Activated T-helper 1 cell treated with anti-CD3 and anti-CD28 coated beads, Interleukin-12 subunit alpha, Interleukin-12 subunit beta, Interleukin-2, Interleukin-4 antibody, amounts not matched to agents 30 ng/mL and 10 ng/mL and 1 ng/mL, durations not matched to agents 14 hours and 24 hours and 36 hours (primary cell): ENCODE results near the gene SCFD2. TPM values are rescaled to one million over a fixed set of nuclear protein-coding genes. Genes with fewer than 3 reads are reported as not detected.
"Not testable (repeated sequence)": the region's sequence is repeated elsewhere in the genome, so short reads cannot be mapped to it uniquely, and the experiment has no call there.

ENCODE experiments used
- DNase-seq: peaks from one replicate; pipeline ENCODE4 v3.0.0; 2021; ENCODE audit warnings: low spot score
- H3K27ac Mint-ChIP-seq: one replicate; pipeline ENCODE4 v1.8.0; 2021; ENCODE audit warnings: mild to moderate bottlenecking, mixed read lengths
- H3K27me3 Mint-ChIP-seq: one replicate; pipeline ENCODE4 v1.8.0; 2022; ENCODE audit warnings: mild to moderate bottlenecking, moderate library complexity, mixed read lengths; ENCODE audit not compliant: insufficient read depth
- H3K36me3 Mint-ChIP-seq: one replicate; pipeline ENCODE4 v1.8.0; 2021; ENCODE audit warnings: low read depth, mixed read lengths
- H3K4me1 Mint-ChIP-seq: one replicate; pipeline ENCODE4 v1.8.0; 2021; ENCODE audit warnings: low read depth, mixed read lengths
- H3K4me3 Mint-ChIP-seq: one replicate; pipeline ENCODE4 v1.8.0; 2021; ENCODE audit warnings: mild to moderate bottlenecking, moderate library complexity, mixed read lengths
- H3K9me3 Mint-ChIP-seq: one replicate; pipeline ENCODE4 v1.8.0; 2021; ENCODE audit warnings: mixed read lengths
- intact Hi-C: fragments of 100-400 bp; cut with micrococcal nuclease; formaldehyde crosslinking; loops from one replicate; pipeline ENCODE4 v1.15.1; 2024
- total RNA-seq: library from RNA; stranded (reverse); gene quantifications from 2 replicates; pipeline ENCODE4 v1.2.3, GENCODE V29; 2022

SCFD2 gene
- total RNA-seq, 1 donor from 2014 or later: 40.5 TPM

DNA sequence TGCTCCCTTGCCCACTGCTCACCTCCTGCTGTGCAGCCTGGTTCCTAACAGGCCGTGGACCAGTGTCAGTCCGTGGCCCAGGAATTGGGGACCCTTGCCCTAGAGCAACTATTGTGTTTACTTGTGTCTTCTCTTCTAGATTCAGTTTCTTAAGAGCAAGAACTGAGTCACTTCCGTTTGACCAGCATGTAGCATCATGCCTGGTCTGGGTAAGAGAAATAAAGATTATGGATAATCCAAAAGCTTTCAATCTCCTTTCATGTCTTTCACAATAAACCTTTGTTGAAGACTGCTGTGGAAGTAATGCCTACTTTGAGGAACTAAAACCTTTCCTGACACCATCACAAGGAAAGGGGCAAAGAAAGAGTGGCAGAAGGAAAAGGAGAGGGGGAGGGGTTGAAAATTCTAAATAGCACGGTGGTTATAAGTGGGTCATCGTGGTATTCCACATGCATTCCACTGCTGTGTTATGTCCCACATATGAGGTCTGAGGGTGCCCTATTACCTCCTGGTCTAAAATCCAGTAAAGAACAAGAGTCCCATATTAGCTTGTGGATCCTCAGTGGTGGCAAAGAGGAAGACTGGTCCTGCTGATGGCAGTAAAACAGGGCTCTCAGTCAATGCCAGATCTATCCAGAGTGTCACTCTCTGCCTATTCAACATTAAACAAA, 370.4 kb downstream of the SCFD2 start:
- H3K27ac Mint-ChIP-seq: no peak overlapping the region
- no peaks in the 10 kb centered on the region for H3K4me1 Mint-ChIP-seq
- no peaks in the 10 kb centered on the region for H3K27me3 Mint-ChIP-seq
- intact Hi-C loops: no loop called here
- H3K36me3 Mint-ChIP-seq: no peaks in the 10 kb centered on the region
- no peak for DNase-seq
- H3K9me3 Mint-ChIP-seq: no peaks in the 10 kb centered on the region
- H3K4me3 Mint-ChIP-seq: no peak overlapping the region

- no peaks in the 10 kb centered on the region for H3K36me3 Mint-ChIP-seq
- H3K27ac Mint-ChIP-seq: no peak overlapping the region
- no peak for DNase-seq
- no peak overlapping the region for H3K4me3 Mint-ChIP-seq
- H3K27me3 Mint-ChIP-seq: no peaks in the 10 kb centered on the region
- intact Hi-C loops: no loop called here
- H3K9me3 Mint-ChIP-seq: no peaks in the 10 kb centered on the region
- no peaks in the 10 kb centered on the region for H3K4me1 Mint-ChIP-seq
Observed at GRCh38 chr4:52994567-52994966, 371.3 kb downstream of the SCFD2 start.

GRCh38 chr4:52993771-52994170, 372.1 kb downstream of the SCFD2 start:
- no peaks in the 10 kb centered on the region for H3K27me3 Mint-ChIP-seq
- no peak overlapping the region for H3K27ac Mint-ChIP-seq
- no peak overlapping the region for H3K4me3 Mint-ChIP-seq
- no peaks in the 10 kb centered on the region for H3K9me3 Mint-ChIP-seq
- no peak for DNase-seq
- intact Hi-C loops: no loop called here
- no peaks in the 10 kb centered on the region for H3K36me3 Mint-ChIP-seq
- H3K4me1 Mint-ChIP-seq: no peaks in the 10 kb centered on the region

- H3K27ac Mint-ChIP-seq, H3K27me3 Mint-ChIP-seq, H3K9me3 Mint-ChIP-seq, H3K4me1 Mint-ChIP-seq, DNase-seq, intact Hi-C loops, H3K4me3 Mint-ChIP-seq, H3K36me3 Mint-ChIP-seq: not testable (repeated sequence)
Observed at GRCh38 chr4:52992551-52992950, 373.3 kb downstream of the SCFD2 start.

- DNase-seq: no peak
- no peak overlapping the region for H3K27ac Mint-ChIP-seq
- intact Hi-C loops: no loop called here
- H3K27me3 Mint-ChIP-seq: no peaks in the 10 kb centered on the region
- no peaks in the 10 kb centered on the region for H3K9me3 Mint-ChIP-seq
- H3K36me3 Mint-ChIP-seq: no peaks in the 10 kb centered on the region
- H3K4me1 Mint-ChIP-seq: no peaks in the 10 kb centered on the region
- H3K4me3 Mint-ChIP-seq: no peak overlapping the region
Observed at GRCh38 chr4:52991472-52991871, 374.4 kb downstream of the SCFD2 start.

DNA sequence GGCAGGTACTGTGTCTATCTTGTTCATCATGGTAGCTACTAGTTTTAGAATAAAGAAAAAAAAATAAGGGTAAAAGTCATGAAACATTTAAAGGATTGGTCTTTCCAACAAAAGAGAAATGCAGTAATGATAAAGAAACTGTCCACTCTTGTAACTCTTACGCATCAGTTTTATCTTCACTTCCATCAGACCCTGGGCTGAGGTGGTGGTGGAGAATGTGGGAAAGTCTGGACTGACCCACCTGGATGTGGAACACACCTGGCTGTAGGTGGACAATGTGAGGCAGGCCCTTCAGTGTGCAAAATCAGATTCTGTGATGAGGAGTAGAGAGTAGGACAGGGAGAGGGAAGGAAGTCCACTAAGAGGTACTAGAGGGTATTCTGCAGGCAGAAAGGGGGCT, 375.2 kb downstream of the SCFD2 start:
- no peaks in the 10 kb centered on the region for H3K27me3 Mint-ChIP-seq
- H3K4me3 Mint-ChIP-seq: no peak overlapping the region
- no peaks in the 10 kb centered on the region for H3K9me3 Mint-ChIP-seq
- DNase-seq: no peak
- no peaks in the 10 kb centered on the region for H3K36me3 Mint-ChIP-seq
- no peaks in the 10 kb centered on the region for H3K4me1 Mint-ChIP-seq
- H3K27ac Mint-ChIP-seq: no peak overlapping the region
- intact Hi-C loops: no loop called here

- Mint-ChIP-seq H3K4me3 (no peak overlapping the region), H3K36me3 (no peaks in the 10 kb centered on the region), H3K27ac (no peak overlapping the region), H3K9me3 (no peaks in the 10 kb centered on the region), H3K4me1 (no peaks in the 10 kb centered on the region), H3K27me3 (no peaks in the 10 kb centered on the region)
- intact Hi-C loops: loop anchor here (10.0 kb wide), 1 partner anchor 325 kb away; no protein-coding TSS in a partner anchor
- DNase-seq: no peak
Observed at GRCh38 chr4:52989865-52990264, 376.0 kb downstream of the SCFD2 start.

DNA sequence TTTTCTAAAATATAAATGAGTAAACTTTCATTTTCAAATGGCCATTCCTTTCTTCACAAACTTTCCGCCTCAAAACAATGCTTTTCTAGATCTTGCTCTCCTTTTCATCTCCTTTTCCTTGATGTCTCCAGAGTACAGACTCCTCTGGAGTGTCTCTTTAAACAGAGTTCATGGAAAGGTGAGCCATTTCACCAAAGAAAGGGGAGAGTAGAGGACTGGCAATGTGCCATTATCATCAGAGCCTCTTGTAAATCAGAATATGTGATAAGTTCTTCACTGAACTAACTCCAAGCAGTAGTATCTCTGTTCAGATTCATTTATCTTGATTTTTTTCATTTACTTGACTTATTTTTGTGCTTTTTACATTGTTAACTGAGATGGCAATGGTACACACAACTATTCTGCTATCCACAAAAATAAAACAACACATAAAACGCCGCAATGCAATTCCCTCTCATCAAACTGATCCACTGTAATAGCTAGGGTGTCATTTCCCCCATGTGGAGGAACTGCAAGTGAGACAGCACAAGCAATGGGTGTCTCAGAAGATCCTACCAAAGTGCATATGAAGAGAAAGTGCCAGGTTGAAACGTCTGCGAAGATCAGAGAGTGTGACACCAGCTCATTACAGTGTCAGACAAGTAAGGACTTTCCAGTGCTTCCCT, 378.3 kb downstream of the SCFD2 start:
- intact Hi-C loops: loop anchor here (10.0 kb wide), 1 partner anchor 323 kb away; no protein-coding TSS in a partner anchor
- Mint-ChIP-seq H3K27ac (no peak overlapping the region), H3K4me3 (no peak overlapping the region), H3K4me1 (no peaks in the 10 kb centered on the region), H3K36me3 (no peaks in the 10 kb centered on the region), H3K27me3 (no peaks in the 10 kb centered on the region), H3K9me3 (no peaks in the 10 kb centered on the region)
- no peak for DNase-seq

DNA sequence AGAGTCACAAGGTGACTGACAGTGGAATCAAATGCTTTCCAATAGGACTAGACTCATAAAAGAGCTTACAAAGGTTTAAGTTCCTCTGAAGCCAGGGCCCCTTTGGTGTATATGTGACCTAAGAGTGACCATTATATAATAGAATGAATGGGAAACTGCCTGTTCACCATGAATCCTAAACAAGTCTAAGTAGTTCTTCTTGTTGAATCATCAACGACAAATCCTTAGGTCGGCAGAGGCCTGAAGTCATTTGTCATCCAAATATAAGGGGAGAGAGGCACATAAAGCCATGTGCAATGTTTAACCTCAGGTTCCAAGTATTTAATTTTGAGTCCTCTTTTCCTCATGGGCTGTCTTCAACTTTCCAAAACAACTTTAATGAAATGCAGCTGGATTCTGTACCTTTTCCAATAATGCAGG, 381.4 kb downstream of the SCFD2 start:
- Mint-ChIP-seq H3K4me1 (no peaks in the 10 kb centered on the region), H3K36me3 (no peaks in the 10 kb centered on the region), H3K27ac (no peak overlapping the region), H3K27me3 (no peaks in the 10 kb centered on the region), H3K4me3 (no peak overlapping the region), H3K9me3 (no peaks in the 10 kb centered on the region)
- intact Hi-C loops: loop anchor here (5.0 to 10.0 kb wide), 2 partner anchors 262 to 320 kb away; no protein-coding TSS in a partner anchor
- no peak for DNase-seq

DNA sequence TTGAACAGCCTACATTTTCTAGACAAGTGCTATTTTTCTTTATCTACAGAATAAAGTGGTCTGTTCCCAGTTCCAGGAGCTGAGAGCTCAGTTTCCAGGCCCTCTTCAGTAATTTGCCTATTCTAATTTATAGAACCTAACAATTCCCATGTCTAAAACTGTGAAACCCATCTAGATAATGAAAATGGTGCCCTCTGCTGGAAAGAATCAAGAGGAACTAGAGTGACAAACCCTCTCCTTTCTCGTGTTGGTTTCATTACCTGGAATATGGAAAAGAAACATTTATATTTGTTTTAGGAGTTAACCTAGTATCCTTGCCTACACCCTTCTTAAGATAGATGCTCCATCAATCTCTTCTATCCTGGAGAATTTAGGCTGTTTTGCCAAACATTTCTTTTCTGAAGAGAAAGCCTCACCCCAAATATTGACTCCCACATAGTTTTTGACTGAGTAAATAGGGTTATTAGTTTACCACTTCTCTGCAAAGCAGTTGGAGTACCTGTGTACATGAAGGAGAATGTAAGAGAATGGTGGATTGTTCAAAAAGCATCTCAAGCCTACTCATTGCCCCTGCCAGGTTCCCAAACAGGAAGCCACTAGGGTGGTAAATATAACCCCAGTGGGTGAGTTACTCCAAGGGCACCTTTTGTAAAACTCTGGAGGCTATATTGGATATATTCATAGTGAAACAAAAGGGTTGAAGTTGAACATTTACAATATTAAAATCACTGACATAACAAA, 382.1 kb downstream of the SCFD2 start:
- no peak for DNase-seq
- no peaks in the 10 kb centered on the region for H3K4me1 Mint-ChIP-seq

DNA sequence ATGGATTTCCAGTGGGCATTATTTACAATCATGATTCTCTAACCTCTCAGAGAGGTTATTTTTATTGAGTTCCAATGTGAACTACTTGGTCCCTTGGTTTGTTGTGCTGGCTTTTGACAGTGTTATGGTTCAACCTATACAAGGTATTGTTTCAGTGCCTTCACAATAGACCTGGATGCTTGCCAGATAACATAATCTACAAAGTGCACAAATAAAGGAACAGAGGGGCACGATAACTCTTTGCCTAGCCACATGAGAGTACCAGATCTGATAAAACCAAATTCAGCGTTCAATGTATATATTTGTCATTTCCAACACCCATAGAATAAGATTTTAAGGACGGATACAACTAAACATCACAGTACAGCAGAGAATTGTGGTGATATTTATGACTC, 382.9 kb downstream of the SCFD2 start:
- H3K4me3 Mint-ChIP-seq: no peak overlapping the region
- no peak for DNase-seq
- H3K27me3 Mint-ChIP-seq: no peaks in the 10 kb centered on the region
- no peaks in the 10 kb centered on the region for H3K9me3 Mint-ChIP-seq
- H3K4me1 Mint-ChIP-seq: no peaks in the 10 kb centered on the region
- no peaks in the 10 kb centered on the region for H3K36me3 Mint-ChIP-seq
- H3K27ac Mint-ChIP-seq: no peak overlapping the region
- intact Hi-C loops: loop anchor here (1.0 to 10.0 kb wide), 5 partner anchors 120 to 438 kb away; partner anchors contain the start of gene RASL11B

More for the DNA sequence above, 382.1 kb downstream of the SCFD2 start:
- no peak overlapping the region for H3K4me3 Mint-ChIP-seq
- intact Hi-C loops: loop anchor here (1.0 to 10.0 kb wide), 5 partner anchors 121 to 439 kb away; partner anchors contain the start of gene RASL11B
- no peaks in the 10 kb centered on the region for H3K27me3 Mint-ChIP-seq
- H3K27ac Mint-ChIP-seq: no peak overlapping the region
- H3K9me3 Mint-ChIP-seq: no peaks in the 10 kb centered on the region
- H3K36me3 Mint-ChIP-seq: no peaks in the 10 kb centered on the region

GRCh38 chr4:52982255-52982945, 383.5 kb downstream of the SCFD2 start:
- Mint-ChIP-seq H3K36me3 (no peaks in the 10 kb centered on the region), H3K4me1 (no peaks in the 10 kb centered on the region), H3K27ac (no peak overlapping the region), H3K27me3 (no peaks in the 10 kb centered on the region), H3K9me3 (no peaks in the 10 kb centered on the region), H3K4me3 (no peak overlapping the region)
- no peak for DNase-seq
- intact Hi-C loops: loop anchor here (2.0 to 10.0 kb wide), 4 partner anchors 120 to 438 kb away; partner anchors contain the start of gene RASL11B
